H1 (cell line): Measurements from ENCODE around the gene SERPINH1.

Source experiments
- EP300 ChIP-seq, 2 experiments: IDR thresholded peaks; 1 replicate in 1 of 2; 2 replicates in 1 of 2; pipeline ENCODE4 v1.6.1; 2011 to 2012; ENCODE audit warnings: low read depth in 2 of 2, low read length in 2 of 2, mild to moderate bottlenecking in 2 of 2, borderline replicate concordance in 1 of 2, inconsistent platforms in 1 of 2, moderate library complexity in 1 of 2
- EZH2 ChIP-seq: fragments of 200-600 bp; sonication (generic); IDR thresholded peaks from 2 replicates; pipeline ENCODE4 v1.7.1; 2012; ENCODE audit warnings: low read depth, mild to moderate bottlenecking, moderate library complexity, low read length, inconsistent platforms; ENCODE audit not compliant: severe bottlenecking
- FOSL1 ChIP-seq: IDR thresholded peaks from 2 replicates; pipeline ENCODE4 v1.6.1; 2011; ENCODE audit warnings: mild to moderate bottlenecking, low read depth, low read length, moderate library complexity; ENCODE audit not compliant: insufficient read depth
- KDM1A ChIP-seq: fragments of 200-600, 300-600 bp; sonication (generic); IDR thresholded peaks from 2 replicates; pipeline ENCODE4 v1.7.1; 2016; ENCODE audit warnings: mild to moderate bottlenecking, low read length, borderline replicate concordance
- MAX ChIP-seq: IDR thresholded peaks from 2 replicates; pipeline ENCODE4 v1.6.1; 2012; ENCODE audit warnings: inconsistent platforms
- SIRT6 ChIP-seq: IDR thresholded peaks from one replicate; pipeline ENCODE4 v1.7.1; 2012; ENCODE audit warnings: low read length, inconsistent platforms
- TEAD4 ChIP-seq: IDR thresholded peaks from 2 replicates; pipeline ENCODE4 v1.6.1; 2012; ENCODE audit warnings: low read depth, low read length, inconsistent platforms, mixed read lengths
- TF ChIP-seq, protein P1 (sequence below): IDR thresholded peaks from 2 replicates; pipeline ENCODE4 v1.6.1; 2011; ENCODE audit warnings: low read length, improper control_type of control experiment
- TF ChIP-seq, protein P2 (sequence below), 3 experiments: IDR thresholded peaks; 1 replicate in 2 of 3; 2 replicates in 1 of 3; pipeline versions ENCODE4 v1.5.1 to v1.6.1; 2011; ENCODE audit warnings: low read length in 3 of 3, mild to moderate bottlenecking in 3 of 3, inconsistent platforms in 2 of 3, low read depth in 1 of 3, moderate library complexity in 1 of 3; ENCODE audit not compliant: insufficient read depth in 1 of 3; ENCODE audit errors: control extremely low read depth in 1 of 3

DNA sequence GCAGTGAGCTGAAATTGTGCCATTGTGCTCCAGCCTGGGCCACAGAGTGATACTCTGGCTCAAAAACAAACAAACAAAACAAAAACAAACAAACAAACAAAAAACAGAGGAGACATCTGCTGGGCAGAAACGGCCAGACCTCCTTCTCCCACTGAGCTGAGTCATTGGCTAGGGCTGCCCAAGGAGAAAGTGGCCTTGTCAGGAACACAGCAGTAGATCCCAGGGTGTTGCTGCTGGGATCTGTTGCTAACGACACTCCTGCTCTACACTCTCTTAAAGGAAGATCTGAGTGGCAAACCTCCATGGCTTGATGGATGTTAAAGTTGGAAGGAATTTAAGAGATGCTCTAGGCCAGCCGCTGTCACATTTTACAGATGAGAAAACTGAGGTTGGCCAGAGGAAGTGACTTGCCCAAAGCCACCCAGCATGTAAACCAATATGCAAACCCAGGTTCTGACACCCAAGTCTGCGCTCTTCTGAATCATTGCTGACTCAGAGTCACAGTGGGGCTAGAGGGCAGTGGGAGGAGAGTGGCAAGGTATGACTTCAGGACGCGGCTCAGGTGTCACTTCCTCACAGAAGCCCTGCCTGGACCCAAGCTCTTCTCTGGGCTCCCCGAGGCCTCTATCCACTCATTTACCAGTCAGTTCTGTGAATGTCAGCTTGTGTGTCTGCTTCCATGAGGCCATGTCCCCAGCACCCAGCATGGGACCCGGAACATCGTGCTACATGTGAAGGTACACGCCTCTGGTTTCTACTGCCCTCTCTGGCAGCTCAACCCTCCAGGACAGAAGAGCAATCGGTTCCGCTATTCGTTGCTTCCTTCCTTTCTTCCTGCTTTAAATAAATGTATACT, 25.0 kb upstream of the SERPINH1 start:
- TF ChIP-seq, protein P1, sequence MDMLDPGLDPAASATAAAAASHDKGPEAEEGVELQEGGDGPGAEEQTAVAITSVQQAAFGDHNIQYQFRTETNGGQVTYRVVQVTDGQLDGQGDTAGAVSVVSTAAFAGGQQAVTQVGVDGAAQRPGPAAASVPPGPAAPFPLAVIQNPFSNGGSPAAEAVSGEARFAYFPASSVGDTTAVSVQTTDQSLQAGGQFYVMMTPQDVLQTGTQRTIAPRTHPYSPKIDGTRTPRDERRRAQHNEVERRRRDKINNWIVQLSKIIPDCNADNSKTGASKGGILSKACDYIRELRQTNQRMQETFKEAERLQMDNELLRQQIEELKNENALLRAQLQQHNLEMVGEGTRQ, result no peak
- TF ChIP-seq KDM1A, result no peak
- TF ChIP-seq, protein P2, sequence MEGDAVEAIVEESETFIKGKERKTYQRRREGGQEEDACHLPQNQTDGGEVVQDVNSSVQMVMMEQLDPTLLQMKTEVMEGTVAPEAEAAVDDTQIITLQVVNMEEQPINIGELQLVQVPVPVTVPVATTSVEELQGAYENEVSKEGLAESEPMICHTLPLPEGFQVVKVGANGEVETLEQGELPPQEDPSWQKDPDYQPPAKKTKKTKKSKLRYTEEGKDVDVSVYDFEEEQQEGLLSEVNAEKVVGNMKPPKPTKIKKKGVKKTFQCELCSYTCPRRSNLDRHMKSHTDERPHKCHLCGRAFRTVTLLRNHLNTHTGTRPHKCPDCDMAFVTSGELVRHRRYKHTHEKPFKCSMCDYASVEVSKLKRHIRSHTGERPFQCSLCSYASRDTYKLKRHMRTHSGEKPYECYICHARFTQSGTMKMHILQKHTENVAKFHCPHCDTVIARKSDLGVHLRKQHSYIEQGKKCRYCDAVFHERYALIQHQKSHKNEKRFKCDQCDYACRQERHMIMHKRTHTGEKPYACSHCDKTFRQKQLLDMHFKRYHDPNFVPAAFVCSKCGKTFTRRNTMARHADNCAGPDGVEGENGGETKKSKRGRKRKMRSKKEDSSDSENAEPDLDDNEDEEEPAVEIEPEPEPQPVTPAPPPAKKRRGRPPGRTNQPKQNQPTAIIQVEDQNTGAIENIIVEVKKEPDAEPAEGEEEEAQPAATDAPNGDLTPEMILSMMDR (IDR thresholded peaks at IDR 0.05; ENCODE audit: control extremely low read depth in 1 of 3, insufficient read depth in 1 of 3, low read depth in 1 of 3, low read length in 3 of 3), result no peak
- no peak for TF ChIP-seq EZH2
- TF ChIP-seq FOSL1, result no peak
- TF ChIP-seq SIRT6, result no peak
- TF ChIP-seq MAX, result no peak
- no peak for TF ChIP-seq TEAD4
- no peak for TF ChIP-seq EP300 (IDR thresholded peaks at IDR 0.05; ENCODE audit: borderline replicate concordance in 1 of 2, low read depth in 2 of 2, low read length in 2 of 2)
